ENCODE measurements around the gene GPR4.
A peak's percentile ranks its signal among the peaks of the same experiment; 100 is the strongest.
"Not testable (repeated sequence)": the region's sequence is repeated elsewhere in the genome, so short reads cannot be mapped to it uniquely, and the experiment has no call there.

Gene GPR4

DNA sequence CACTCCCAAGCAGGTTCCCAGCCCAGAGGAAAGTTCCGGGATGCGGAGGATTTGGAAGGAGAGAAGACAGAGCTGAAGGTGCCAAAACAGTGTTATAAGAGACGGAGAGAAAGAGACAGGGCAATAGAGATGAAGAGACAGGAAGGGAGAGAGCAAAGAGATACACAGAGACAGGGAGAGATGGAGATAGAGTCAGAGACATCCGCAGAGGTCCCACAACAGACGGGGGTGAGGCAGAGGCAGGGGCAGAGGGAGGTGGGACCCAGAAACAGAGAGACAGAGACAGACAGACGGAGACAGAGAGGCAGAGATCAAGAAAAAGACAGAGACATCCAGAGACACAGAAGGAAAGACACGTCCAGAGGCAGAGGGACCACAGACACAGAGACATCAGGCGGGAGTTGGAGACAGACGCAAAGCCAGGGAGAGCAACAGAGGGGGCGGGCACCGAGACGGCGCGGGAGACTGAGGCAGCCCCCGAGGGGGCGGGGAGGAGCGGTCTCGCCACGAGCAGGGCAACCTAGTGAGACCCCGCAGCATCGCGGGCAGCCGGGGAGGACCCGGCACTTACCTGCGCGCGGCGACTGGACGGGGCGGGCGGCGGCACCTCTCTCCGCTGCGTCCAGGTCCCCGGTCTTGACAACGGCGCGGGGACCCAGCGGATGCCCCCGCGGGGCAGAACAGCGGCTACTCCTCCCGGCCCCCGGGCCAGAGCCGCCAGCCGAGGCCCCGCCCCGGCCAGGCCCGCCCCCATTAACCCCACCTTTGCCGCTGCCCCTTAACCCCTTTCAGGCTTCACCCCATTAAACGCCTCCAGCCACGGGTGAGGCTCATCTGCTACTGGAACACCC lies at the start of gene GPR4:
Gene GPR4 (minus strand): TSS at position 689 of the 851 bp plus-strand sequence. CDS start 10,346 bp downstream, outside the sequence.
- no peak for DNase-seq

DNA sequence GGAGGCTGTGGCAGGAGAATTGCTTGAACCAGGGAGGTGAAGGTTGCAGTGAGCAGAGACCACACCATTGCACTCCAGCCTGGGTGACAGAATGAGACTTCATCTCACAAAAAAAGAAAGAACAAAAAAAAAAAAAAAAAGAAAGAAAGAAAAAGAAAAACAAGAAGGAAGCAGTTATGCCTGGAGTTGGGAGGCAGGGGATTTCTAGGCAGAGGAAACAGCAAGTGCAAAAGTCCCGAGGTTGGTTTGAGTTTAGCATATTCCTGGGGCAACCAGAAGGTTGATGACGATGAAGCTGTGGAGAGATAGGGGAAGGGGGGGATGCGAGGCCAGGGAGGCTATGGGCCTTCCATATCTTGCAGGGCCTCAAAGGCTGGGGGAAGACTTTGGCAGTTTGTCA lies 48.7 kb upstream of the GPR4 start:
- DNase-seq = no peak

DNA sequence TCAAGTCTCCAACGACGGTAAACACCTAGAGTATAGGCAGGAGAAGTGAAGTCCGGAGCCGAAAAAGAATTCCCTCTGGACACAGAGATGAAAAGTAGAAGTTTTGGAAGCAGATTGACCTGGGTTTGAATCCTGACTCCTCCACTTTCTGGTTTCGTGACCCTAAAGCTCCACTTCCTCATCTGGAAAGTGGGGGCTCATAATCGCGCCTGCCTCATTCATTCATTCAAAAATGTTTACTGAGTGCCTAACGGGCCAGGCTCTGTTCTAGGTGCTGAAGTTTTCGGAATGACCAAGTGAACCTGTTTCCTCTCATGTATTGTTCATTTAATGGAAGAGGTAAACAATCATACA lies 44.3 kb upstream of the GPR4 start:
- no peak for DNase-seq

DNA sequence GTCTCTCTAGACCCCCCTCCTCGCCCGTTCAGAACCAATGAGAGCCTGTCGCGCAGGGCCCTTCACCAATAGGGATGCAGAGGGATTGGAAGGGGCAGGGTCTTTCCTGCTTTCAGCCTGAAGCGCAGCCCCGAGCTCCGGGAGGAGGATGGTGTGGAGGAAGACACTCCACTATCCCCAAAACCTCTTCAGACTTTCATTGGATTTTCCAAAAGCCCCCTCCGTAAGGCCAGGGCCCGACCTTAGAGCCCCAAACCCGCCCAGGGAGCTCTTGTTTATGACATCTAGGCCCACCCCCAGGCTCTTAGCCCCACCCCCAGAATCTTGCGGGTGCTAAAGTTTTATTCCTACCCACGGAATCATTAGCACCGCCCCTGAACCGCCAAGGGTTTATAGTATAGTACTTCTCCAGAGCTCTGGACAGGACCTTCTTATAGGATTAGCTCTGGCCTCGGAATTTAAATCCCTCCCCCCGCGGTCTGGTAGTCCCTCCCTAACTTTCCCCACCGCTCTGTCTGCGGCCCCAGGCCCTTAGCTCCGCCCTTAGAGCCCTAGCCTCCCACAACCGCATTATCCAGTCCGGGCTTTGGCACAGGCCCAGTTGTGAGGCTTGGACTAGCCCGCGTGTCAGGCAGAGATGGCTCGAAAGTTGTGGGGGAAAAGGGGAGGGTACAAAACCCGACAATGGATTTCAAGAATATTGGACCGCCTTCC lies 43.8 kb upstream of the GPR4 start:
- peak; percentile 71 for DNase-seq

DNA sequence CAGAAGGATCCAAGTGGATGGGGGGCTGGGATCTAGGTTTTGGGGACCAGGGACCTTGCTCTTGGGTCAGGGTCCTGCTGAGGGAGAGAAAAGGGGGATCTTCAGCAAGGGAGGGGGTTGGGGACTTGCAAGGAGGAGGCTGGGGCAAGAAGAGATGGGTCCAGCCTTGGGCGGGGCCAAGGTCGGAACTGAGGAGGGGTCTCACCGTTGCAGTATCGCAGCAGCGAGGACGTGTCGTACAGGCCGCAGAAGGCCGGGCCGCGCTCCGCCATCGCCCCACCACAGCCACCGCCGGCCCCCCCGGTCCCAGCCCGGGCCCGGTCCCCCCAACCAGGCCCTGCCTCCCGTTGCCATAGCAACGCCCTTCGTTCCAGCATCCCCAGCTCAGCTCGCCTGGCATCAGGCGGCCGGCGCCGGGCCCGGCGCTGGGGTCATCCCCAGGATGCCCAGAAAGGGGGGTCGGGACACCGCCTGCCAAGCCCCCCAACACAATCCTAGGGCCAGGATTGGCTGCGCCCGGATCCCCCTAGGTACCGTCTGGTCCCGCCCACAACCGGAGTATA lies 43.1 kb upstream of the GPR4 start:
- no peak for DNase-seq

DNA sequence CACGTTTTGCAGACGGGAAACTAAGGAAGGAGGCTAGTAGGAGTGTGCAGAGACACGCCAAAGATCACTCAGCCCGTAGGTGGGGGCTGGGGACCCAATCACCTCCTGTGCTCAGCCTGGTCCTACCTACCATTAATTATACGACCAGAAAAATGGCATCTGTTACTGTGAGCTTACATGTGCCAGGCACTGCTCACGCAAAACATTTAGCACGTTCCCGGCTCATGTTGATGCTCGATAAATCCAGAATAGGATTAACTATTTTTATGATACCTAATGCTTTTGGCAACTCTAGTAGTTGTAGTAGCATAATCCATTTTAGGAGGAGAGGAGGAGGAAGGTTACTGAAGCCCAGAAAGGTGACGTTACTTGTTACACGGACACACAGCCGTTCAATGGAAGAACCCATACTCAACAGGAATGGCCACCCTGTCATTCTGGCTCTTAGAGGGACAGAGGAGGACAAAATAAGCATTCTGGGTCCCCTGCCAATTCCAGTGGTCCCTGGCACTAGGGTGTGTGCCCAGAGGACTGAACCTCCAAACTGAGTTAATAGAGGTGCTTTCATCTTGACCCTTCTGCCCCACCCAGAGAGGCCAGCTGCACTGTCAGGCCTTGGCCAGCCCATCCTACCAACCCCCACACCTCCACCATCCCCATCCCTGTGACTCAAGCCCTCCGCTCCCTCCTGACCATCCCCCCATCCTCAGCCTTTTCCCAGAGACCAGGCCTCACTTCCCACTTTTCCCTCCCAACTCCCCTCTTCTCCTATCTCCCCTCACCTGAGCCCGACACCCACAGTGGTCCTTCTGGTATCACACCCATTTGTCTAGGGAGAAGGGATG lies 42.1 kb upstream of the GPR4 start:
- DNase-seq = peak in 1 of 2 donors; percentile 4

DNA sequence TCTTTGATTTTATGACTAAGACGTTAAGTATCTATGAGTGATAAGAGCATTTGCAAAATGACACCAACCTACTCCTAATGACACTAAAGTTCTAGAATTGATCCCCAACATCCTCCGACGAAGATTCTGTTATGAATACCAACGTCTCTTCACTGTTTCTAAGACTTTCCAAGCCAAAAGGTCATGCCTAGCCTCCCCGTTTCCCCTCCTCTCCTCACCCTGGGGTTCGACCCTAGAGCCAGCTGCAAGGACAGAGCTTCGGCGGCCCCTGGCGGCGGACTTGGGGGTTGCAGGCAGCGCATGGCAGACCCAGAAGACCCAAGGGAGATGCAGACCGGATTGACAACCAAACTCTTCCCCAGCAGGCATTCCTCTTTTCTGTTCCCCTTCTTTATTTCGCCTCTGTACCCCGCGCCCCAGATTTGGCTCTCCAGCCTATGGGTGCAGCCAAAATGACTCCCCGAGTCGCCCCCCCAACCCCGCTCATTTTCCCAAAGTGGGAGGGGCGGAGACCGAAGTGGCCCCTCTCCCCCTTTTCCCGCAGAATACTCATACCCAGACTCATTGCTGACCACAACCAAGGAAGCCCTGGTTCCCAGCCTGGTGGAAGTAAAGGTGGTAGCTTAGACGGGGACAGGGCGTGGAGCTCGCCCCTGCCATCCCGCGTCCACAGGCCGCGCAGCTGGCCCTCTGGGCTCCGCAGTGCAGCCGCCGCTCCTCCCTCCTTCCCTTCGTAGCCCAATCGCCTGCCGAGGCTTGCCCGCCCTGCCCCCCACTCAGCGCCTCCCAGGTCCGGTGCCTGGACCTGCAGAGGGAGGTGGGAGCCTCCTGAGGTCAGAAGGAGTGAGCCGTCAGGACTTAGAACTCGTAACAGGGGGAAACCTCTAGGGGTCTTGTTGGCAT lies 41.3 kb upstream of the GPR4 start:
- DNase-seq = peak; percentile 88 to 95

DNA sequence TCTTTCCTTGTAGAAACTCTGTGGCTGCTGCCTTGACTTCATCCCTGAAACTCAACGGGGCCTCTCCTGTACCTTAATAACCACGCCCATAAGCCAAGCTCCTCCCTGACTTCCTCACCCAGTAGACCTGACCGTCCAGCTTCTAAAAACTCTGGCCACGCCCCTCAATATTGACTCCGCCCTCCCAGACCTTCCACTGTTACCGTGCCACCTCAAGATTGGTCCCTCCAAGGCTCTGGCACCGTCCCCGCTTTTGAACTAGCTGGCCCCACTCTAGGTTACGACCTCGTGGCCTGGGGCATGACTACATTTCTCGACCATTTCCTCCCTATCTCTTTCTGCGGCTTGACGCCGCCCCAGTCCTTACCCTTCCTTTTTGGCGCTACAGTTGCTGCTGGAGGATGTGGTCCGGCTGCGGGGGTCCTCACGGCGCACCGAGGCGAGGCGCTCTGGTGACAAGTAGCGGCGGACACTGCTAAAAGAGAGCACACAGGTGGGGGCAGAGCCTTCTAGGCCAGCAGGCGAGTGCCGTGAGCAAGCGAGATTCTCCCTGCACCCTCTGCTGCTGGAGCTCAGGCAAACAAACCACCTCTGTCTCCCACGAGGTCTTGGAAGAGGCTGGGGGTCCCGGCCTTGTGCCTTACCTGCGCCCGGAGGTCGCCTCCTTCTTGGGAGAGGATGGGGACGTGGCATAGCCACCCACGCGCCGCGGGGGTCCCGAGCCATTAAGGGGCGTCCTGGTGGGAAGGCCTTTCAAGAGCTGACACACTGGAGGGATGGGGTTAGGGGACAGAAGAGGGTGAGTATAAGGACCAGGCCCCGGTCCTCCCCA lies 39.5 kb upstream of the GPR4 start:
- peak; percentile 53 to 58 for DNase-seq

DNA sequence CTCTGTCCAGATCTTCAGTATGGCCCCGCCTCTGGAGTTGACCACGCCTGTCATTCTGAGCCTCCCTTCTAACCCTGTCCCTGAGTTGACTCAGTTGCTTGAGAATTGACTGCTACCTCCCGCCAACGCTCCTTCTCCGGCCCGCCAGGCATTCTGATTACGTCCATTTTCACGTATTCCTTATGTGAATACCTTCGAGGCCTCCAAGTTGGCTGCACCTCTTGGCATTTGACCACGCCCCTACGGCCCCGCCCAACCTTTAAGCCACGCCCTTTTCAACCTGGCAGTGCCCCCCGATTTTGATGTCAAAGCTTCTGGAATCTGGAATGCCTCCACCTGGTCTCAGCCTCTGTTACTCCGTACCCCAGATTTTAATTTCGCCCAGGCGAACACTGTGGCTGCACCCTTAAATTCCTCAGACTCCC lies 38.8 kb upstream of the GPR4 start:
- DNase-seq = no peak

DNA sequence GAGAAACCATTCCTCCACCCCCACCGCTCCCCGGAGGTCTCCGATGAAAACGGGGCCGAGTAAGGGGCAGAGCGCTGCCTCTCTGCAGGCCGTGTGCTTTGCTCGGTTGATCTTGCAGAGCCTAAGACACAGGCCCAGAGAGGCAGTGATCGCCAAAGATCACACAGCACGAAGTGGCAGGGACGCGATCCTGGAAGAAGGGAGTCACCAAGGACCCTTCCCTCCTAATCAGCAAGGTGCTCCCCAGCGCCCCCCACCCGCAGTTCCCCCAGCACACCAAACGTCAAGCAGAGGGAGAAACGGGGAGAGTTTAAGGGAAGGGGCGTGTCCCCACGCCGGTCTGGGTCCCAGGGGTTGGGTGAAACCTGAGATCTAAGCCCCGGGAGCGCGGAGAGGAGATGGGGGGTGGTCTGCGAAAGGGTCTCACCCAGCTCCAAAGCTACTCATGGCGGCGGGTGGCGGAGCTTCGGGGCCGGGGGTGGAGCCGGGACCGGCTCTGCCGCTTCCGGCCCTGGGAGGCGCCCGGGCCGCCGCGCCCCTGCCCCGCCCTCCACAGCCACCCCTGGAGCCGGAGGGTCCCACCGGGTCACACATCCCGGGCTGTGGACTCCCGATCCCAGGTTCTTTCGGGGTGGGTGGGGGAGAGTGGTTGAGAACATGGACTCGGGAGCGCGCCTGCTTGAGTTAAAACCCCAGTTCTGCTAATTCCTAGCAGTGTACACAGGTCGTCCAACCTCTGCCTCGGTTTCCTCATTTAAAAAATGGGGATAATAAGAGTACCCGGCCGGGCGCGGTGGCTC lies 37.1 kb upstream of the GPR4 start, which contains the start of gene EML2:
Gene EML2 (minus strand): TSS at position 468 of the 800 bp plus-strand sequence. CDS start 21 bp downstream, at position 447.
- DNase-seq = peak; percentile 44 to 55

DNA sequence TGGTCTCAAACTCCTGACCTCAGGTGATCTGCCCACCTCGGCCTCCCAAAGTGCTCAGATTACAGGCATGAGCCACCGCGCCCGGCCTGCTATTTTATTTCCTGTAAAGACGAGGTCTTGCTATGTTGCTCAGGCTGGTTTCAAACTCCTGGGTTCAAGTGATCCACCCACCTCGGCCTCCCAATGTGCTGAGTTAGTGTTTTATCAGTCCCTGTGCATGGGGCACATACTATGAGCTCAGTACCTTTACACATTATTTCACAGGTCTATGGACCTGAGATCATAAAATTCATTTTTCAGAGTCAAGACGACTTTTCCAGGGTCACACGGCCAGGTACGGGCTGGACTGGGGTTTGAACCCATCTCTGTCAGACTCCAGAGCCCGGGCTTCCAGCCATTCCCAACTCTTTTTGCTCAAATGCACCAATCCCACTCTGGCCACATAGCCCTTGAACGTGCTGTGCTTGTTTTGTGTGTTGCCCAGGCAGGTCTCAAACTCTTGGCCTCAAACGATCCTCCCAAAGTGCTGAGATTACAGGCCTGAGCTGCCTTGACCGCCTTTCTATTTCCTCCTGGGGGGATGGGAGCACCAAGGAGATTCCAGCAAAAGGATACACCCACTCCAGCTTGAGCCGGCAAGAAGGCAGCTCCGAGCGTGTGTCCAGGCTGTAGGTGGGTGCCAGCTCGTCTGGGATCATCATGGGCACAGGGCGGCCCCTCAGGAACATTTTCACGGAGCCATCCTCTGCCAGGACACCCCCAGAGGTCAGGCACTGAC lies 36.1 kb upstream of the GPR4 start:
- DNase-seq = no peak

DNA sequence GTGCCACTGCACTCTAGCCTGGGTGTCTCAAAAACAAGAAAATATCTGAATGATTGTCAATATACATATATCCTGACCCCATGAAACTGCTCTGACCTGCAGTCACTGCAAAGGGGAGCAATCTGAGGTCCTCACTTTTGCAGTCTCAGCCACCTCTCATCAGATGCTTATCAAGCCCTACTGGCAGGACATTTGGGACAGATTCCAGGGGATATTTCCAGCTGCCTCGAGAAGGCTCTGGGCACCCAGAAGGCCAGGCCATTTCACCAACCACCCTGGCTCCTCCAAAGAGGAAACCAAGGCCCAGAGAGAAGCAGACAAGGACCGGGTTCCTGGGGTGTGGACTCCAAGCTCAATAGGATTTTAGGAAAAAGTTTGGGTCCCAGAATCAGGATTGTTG lies 34.9 kb upstream of the GPR4 start:
- DNase-seq = no peak

DNA sequence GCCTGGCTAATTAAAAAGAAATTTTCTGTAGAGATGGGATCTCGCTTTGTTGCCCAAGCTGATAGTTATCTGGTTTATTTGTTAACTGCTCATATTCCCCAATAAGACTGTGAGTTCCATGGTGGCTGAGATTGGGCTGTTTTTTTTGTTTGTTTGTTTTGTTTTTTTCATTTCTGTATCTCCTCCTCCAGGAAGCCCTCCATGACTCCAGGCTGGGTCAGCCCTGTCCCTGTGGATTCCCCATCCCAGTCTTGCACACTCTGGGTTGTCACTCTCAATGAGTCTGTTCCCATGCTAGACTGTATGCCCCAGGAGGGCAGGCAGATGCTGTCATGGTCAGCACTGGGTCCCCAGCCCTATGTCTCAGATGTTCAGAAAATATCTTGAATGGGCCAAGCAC lies 34.3 kb upstream of the GPR4 start:
- DNase-seq = no peak

DNA sequence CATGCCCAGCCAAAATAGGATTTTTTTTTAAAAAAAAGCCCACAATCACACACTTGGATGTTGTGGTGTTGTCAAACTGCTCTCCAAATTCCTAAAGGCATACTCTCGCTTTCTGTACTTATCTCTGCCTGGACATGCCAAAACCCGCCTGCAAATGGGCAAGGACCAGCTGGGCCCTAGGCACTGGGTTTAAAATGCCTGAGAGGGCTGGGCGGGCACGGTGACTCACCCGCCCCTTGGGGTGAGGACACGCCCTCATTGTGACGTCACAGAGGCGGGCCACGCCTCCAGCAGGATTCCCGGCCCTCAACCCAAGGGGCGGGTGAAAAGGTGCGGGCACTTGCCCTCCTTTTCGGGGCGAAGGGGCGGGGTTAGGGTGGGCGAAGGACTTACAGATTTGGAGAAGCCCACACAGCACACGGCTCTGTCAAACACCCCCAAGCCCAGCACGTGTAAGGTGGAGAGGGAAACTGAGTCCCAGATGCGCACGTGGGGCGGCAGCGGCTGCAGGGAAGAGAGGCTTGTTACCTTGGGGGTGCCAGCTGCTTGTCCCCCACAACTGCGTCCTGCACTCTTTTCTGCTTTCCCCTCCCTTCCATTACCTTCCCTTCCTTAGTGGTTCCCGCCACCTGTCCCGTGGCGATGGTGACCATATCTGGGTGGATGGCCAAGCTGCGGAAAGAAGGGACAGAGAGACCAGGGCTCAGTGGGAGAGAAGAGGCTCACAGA lies 30.6 kb upstream of the GPR4 start:
- peak; percentile 33 to 51 for DNase-seq

DNA sequence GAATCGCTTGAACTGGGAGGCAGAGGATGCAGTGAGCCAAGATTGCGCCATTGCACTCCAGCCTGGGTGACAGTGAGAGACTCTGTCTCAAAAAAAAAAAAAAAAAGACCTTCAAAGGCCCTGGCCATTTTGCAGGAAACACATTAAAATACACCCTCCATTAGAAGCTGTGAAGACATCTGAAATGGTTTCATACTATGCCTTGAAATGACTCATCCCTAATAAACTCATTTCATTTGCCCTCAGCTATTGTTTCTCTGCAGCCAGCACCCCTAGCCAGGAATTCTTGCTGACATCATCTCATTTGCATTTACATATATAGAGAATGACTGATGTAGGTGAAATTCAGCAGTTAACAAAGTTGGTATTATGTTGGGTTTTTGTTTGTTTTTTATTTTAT lies 28.5 kb upstream of the GPR4 start:
- no peak for DNase-seq

DNA sequence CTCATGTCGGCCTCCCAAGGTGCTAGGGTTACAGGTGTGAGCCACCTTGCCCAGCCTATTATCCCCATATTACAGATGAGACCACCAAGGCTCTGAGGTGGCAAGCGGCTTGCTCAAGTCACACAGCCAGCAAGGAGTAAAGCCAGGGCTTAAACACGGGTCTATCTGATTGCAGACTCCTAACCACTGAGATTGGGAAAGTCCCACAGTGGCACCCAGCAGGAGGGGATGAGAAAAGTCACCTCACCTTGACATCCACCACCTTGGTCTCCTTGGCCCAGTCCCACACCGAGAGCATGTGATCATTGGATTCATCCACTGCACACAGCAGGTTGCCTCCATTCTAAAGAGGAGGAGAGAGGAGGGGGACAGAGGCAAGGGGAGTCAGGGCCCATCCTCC lies 27.7 kb upstream of the GPR4 start:
- no peak for DNase-seq

DNA sequence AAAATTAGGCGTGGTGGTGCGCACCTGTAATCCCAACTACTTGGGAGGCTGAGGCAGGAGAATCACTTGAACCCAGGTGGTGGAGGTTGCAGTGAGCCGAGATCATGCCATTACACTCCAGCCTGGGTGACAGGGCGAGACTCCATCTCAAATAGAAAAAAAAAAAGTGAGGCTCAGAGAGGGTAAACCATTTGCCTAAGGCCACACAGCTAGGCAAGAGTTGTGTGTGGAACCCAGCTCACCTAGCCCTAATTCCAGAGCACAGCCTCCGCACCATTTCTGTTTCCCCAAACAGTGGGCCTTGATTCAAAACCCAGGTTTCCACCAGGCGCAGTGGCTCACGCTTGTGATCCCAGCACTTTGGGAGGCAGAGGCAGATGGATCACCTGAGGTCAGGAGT lies 26.2 kb upstream of the GPR4 start:
- DNase-seq = not testable (repeated sequence)

DNA sequence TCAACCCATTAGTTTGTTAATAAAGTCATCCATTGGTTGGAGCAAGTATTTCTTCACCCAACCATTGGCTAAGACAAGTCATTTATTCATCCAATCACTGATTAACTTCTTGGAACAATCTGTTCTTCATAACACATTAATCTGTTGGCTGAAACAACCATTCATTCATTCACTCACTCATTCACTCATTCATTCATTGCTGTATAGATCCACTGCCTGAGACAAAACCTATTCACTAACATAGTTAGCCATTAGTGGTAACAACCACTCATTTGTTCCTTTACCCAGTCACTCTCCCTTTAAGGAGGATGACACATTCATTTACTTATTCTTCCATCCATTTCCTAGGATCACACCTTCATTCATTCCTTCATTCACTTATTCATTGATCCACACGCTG lies 22.0 kb upstream of the GPR4 start:
- no peak for DNase-seq
